ENCODE data around the gene NDUFAF8. TPM values are rescaled to one million over a fixed set of nuclear protein-coding genes. Genes with fewer than 3 reads are reported as not detected.

Gene NDUFAF8
- total RNA-seq, 3 donors from 2014 or later (not counting 1 experiment from before 2014, with no cell fraction given), result 28.6 to 36.4 (median 34.9) TPM

GRCh38 chr17:81221371-81221841 is 17.7 kb upstream of the NDUFAF8 start:
- H3K4me1 ChIP-seq (ENCODE audit: control insufficient read depth, insufficient read depth, low read length), result peaks cover 22% of the 10 kb centered on the region
- intact Hi-C loops (cut with micrococcal nuclease), result no loop called here
- H3K4me3 Mint-ChIP-seq, result peak overlapping the region; percentile 26
- H3K27ac Mint-ChIP-seq, result no peak overlapping the region
- 83% methylated on average over 11 of the region's 11 CpGs for WGBS (ENCODE audit: insufficient coverage)
- DNase-seq, result no peak
- H3K36me3 Mint-ChIP-seq, result no peaks in the 10 kb centered on the region
- no peaks in the 10 kb centered on the region for H3K9me3 ChIP-seq (ENCODE audit: control insufficient read depth, insufficient read depth, low read length)
- no peaks in the 10 kb centered on the region for H3K27me3 ChIP-seq (ENCODE audit: control insufficient read depth, insufficient read depth, low read length)
- no peak overlapping the region for H3K4me3 ChIP-seq (ENCODE audit: low read length)
- H3K4me1 Mint-ChIP-seq, result peaks cover 13 to 18% of the 10 kb centered on the region in 2 donors
- TF ChIP-seq CTCF (IDR thresholded peaks at IDR 0.05), result no peak
- no peaks in the 10 kb centered on the region for H3K36me3 ChIP-seq (ENCODE audit: control insufficient read depth, insufficient read depth, low read length)
- ATAC-seq, result no peak
- no peak overlapping the region for H3K27ac ChIP-seq (ENCODE audit: low read length)
- H3K9me3 Mint-ChIP-seq, result no peaks in the 10 kb centered on the region
- no peaks in the 10 kb centered on the region for H3K27me3 Mint-ChIP-seq (ENCODE audit: low read depth in 2 of 2)

GRCh38 chr17:81221842-81222619 is 17.1 kb upstream of the NDUFAF8 start:
- H3K4me3 Mint-ChIP-seq, result peak overlapping the region; percentile 82
- H3K4me1 Mint-ChIP-seq, result peaks cover 13 to 14% of the 10 kb centered on the region in 2 donors
- peaks cover 22% of the 10 kb centered on the region for H3K4me1 ChIP-seq (ENCODE audit: control insufficient read depth, insufficient read depth, low read length)
- no peaks in the 10 kb centered on the region for H3K27me3 Mint-ChIP-seq (ENCODE audit: low read depth in 2 of 2)
- 43% methylated on average over 23 of the region's 24 CpGs for WGBS (ENCODE audit: insufficient coverage)
- no peaks in the 10 kb centered on the region for H3K27me3 ChIP-seq (ENCODE audit: control insufficient read depth, insufficient read depth, low read length)
- DNase-seq (no peak), ATAC-seq (no peak)
- no peak overlapping the region for H3K27ac ChIP-seq (ENCODE audit: low read length)
- no peaks in the 10 kb centered on the region for H3K36me3 Mint-ChIP-seq
- H3K9me3 Mint-ChIP-seq, result no peaks in the 10 kb centered on the region
- peak overlapping the region; percentile 46 for H3K4me3 ChIP-seq (ENCODE audit: low read length)
- no peaks in the 10 kb centered on the region for H3K36me3 ChIP-seq (ENCODE audit: control insufficient read depth, insufficient read depth, low read length)
- no peak for TF ChIP-seq CTCF (IDR thresholded peaks at IDR 0.05)
- intact Hi-C loops (cut with micrococcal nuclease), result no loop called here
- no peaks in the 10 kb centered on the region for H3K9me3 ChIP-seq (ENCODE audit: control insufficient read depth, insufficient read depth, low read length)
- H3K27ac Mint-ChIP-seq, result no peak overlapping the region

DNA sequence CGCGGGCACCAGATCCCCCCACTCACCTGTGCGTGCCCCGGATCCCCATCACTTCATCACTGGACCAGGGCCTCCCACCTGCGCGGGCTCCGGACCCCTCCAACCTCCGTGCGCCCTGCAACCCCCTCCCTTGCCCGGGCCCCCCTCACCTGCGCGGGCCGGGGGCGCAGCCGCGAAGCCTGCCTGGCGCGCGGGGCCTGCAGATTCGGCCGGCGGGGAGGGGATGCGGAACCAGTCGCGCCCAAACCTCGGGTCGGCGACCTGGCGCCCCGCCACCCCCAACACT is 16.6 kb upstream of the NDUFAF8 start:
- no peaks in the 10 kb centered on the region for H3K36me3 ChIP-seq (ENCODE audit: control insufficient read depth, insufficient read depth, low read length)
- peak overlapping the region; percentile 46 for H3K4me3 ChIP-seq (ENCODE audit: low read length)
- intact Hi-C loops (cut with micrococcal nuclease), result no loop called here
- Mint-ChIP-seq H3K27me3 (ENCODE audit: low read depth in 2 of 2) (no peaks in the 10 kb centered on the region), H3K4me1 (peaks cover 14 to 16% of the 10 kb centered on the region in 2 donors), H3K36me3 (no peaks in the 10 kb centered on the region), H3K9me3 (no peaks in the 10 kb centered on the region), H3K4me3 (peak overlapping the region; percentile 82), H3K27ac (peak overlapping the region in 1 of 2 donors; percentile 83)
- H3K4me1 ChIP-seq (ENCODE audit: control insufficient read depth, insufficient read depth, low read length), result peaks cover 22% of the 10 kb centered on the region
- DNase-seq (no peak), ATAC-seq (no peak)
- no peak overlapping the region for H3K27ac ChIP-seq (ENCODE audit: low read length)
- H3K9me3 ChIP-seq (ENCODE audit: control insufficient read depth, insufficient read depth, low read length), result no peaks in the 10 kb centered on the region
- H3K27me3 ChIP-seq (ENCODE audit: control insufficient read depth, insufficient read depth, low read length), result no peaks in the 10 kb centered on the region
- no peak for TF ChIP-seq CTCF (IDR thresholded peaks at IDR 0.05)
- WGBS (ENCODE audit: insufficient coverage), result under 1% methylated on average over 30 of the region's 30 CpGs

Data from natural killer cell (primary cell).